ENCODE measurements around the gene CDH2.

CDH2 gene

GRCh38 chr18:28127763-28128658 lies 48.9 kb downstream of the CDH2 start:
- H3K4me3 ChIP-seq (ENCODE audit: low read length): no peak overlapping the region
- no peak for TF ChIP-seq CTCF (conservative IDR thresholded peaks at IDR 0.05; ENCODE audit: low read length)
- no peak for DNase-seq (ENCODE audit: low read depth)

- no peak for DNase-seq (ENCODE audit: low read depth)
- TF ChIP-seq CTCF (conservative IDR thresholded peaks at IDR 0.05; ENCODE audit: low read length): no peak
- H3K4me3 ChIP-seq (ENCODE audit: low read length): no peak overlapping the region
These were observed 49.7 kb downstream of the CDH2 start for GRCh38 chr18:28127228-28127627.

- no peak for DNase-seq (ENCODE audit: low read depth)
- H3K4me3 ChIP-seq (ENCODE audit: low read length): no peak overlapping the region
- TF ChIP-seq CTCF (conservative IDR thresholded peaks at IDR 0.05; ENCODE audit: low read length): no peak
These were observed 50.2 kb downstream of the CDH2 start for GRCh38 chr18:28126768-28127167.

DNA sequence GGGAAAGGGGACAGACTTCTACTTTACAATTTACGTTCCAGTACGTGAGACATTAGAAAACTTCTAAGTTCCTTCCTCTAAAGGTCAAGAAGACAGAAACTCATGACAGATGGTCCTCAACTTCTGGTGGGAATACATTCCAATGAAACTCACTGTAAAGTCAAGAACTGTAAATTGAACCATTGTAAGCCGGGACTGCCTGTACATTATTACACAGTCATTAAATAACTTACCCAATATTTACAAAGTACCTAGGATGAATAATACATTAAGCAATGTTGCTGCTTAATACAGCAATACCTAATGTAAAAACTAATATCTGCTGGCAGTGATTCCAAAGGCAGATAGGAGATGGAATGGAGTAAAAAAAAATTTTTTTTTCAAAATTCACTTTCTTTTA lies 51.9 kb downstream of the CDH2 start:
- TF ChIP-seq CTCF (conservative IDR thresholded peaks at IDR 0.05; ENCODE audit: low read length): no peak
- DNase-seq (ENCODE audit: low read depth): no peak
- no peak overlapping the region for H3K4me3 ChIP-seq (ENCODE audit: low read length)

GRCh38 chr18:28124131-28125029 lies 52.5 kb downstream of the CDH2 start:
- no peak overlapping the region for H3K4me3 ChIP-seq (ENCODE audit: low read length)
- peak; percentile 43 for DNase-seq (ENCODE audit: low read depth)
- no peak for TF ChIP-seq CTCF (conservative IDR thresholded peaks at IDR 0.05; ENCODE audit: low read length)

- DNase-seq (ENCODE audit: low read depth): peak; percentile 62
- H3K4me3 ChIP-seq (ENCODE audit: low read length): peak overlapping the region; percentile 1
- TF ChIP-seq CTCF (conservative IDR thresholded peaks at IDR 0.05; ENCODE audit: low read length): no peak
These were observed 53.4 kb downstream of the CDH2 start for GRCh38 chr18:28123401-28124030.
